Activated B cell treated with CpG ODN at 0.5 μM for 24 hours (primary cell): ENCODE data around the gene METTL16. TPM values are rescaled to one million over a fixed set of nuclear protein-coding genes. Genes with fewer than 3 reads are reported as not detected.
"Not testable (repeated sequence)": the region's sequence is repeated elsewhere in the genome, so short reads cannot be mapped to it uniquely, and the experiment has no call there.

Experiments
- ATAC-seq: fragments of 200-7000 bp; cut with Tn5 transposase; one replicate; pipeline ENCODE4 v1.10.0; 2021; ENCODE audit warnings: low read depth, mild to moderate bottlenecking, moderate library complexity
- CTCF ChIA-PET: fragments of 350-600 bp; sonication (Branson Sonifier 250); formaldehyde crosslinking; loops from one replicate; lab custom pipeline; 2021; ENCODE audit warnings: antibody characterized with exemption; lab: Charles Lee
- POLR2A ChIA-PET: fragments of 350-600 bp; sonication (Branson Sonifier 250); formaldehyde crosslinking; loops from one replicate; lab custom pipeline; 2021; ENCODE audit warnings: antibody characterized with exemption; lab: Charles Lee
- DNase-seq: peaks from one replicate; pipeline ENCODE4 v3.0.0; 2022
- H3K27ac Mint-ChIP-seq: one replicate; pipeline ENCODE4 v1.8.0; 2020; ENCODE audit warnings: mixed read lengths
- H3K27me3 Mint-ChIP-seq: one replicate; pipeline ENCODE4 v1.8.0; 2021; ENCODE audit warnings: mixed read lengths
- H3K36me3 Mint-ChIP-seq: one replicate; pipeline ENCODE4 v1.8.0; 2021; ENCODE audit warnings: low read depth, mixed read lengths
- H3K4me1 Mint-ChIP-seq: one replicate; pipeline ENCODE4 v1.8.0; 2021; ENCODE audit warnings: mixed read lengths
- H3K4me3 Mint-ChIP-seq: one replicate; pipeline ENCODE4 v1.8.0; 2020; ENCODE audit warnings: mild to moderate bottlenecking, mixed read lengths
- H3K9me3 Mint-ChIP-seq: one replicate; pipeline ENCODE4 v1.8.0; 2020; ENCODE audit warnings: mixed read lengths
- intact Hi-C: fragments of 100-400 bp; cut with micrococcal nuclease; formaldehyde crosslinking; loops from one replicate; pipeline ENCODE4 v1.15.1; 2024
- total RNA-seq: library from RNA; stranded (reverse); gene quantifications from 2 replicates; pipeline ENCODE4 v1.2.3, GENCODE V29; 2022
- TF ChIP-seq, protein P1 (sequence below): fragments of 200-600 bp; IDR thresholded peaks from one replicate; pipeline ENCODE4 v1.8.0; 2022; ENCODE audit warnings: antibody characterized with exemption, mild to moderate bottlenecking

The METTL16 gene
- total RNA-seq, 1 donor from 2014 or later = 57.2 TPM

DNA sequence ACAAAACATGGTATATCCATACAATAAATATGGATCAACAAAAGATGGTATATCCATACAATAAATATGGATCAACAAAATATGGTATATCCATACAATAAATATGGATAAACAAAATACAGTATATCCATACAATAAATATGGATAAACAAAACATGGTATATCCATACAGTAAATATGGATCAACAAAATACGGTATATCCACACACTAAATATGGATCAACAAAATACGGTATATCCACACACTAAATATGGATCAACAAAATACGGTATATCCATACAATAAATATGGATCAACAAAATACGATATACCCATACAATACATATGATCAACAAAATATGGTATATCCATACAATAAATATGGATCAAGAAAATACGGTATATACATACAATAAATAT, 8.1 kb downstream of the METTL16 start:
- ChIA-PET CTCF (no interaction called here), POLR2A (no interaction called here)
- intact Hi-C loops = no loop called here
- ATAC-seq (no peak), DNase-seq (no peak)
- peaks cover 21% of the 10 kb centered on the region for H3K4me1 Mint-ChIP-seq
- H3K27ac Mint-ChIP-seq = no peak overlapping the region
- H3K4me3 Mint-ChIP-seq = no peak overlapping the region
- H3K36me3 Mint-ChIP-seq = peaks cover 48% of the 10 kb centered on the region
- TF ChIP-seq, protein P1, sequence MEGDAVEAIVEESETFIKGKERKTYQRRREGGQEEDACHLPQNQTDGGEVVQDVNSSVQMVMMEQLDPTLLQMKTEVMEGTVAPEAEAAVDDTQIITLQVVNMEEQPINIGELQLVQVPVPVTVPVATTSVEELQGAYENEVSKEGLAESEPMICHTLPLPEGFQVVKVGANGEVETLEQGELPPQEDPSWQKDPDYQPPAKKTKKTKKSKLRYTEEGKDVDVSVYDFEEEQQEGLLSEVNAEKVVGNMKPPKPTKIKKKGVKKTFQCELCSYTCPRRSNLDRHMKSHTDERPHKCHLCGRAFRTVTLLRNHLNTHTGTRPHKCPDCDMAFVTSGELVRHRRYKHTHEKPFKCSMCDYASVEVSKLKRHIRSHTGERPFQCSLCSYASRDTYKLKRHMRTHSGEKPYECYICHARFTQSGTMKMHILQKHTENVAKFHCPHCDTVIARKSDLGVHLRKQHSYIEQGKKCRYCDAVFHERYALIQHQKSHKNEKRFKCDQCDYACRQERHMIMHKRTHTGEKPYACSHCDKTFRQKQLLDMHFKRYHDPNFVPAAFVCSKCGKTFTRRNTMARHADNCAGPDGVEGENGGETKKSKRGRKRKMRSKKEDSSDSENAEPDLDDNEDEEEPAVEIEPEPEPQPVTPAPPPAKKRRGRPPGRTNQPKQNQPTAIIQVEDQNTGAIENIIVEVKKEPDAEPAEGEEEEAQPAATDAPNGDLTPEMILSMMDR = no peak
- H3K9me3 Mint-ChIP-seq = no peaks in the 10 kb centered on the region
- no peaks in the 10 kb centered on the region for H3K27me3 Mint-ChIP-seq

DNA sequence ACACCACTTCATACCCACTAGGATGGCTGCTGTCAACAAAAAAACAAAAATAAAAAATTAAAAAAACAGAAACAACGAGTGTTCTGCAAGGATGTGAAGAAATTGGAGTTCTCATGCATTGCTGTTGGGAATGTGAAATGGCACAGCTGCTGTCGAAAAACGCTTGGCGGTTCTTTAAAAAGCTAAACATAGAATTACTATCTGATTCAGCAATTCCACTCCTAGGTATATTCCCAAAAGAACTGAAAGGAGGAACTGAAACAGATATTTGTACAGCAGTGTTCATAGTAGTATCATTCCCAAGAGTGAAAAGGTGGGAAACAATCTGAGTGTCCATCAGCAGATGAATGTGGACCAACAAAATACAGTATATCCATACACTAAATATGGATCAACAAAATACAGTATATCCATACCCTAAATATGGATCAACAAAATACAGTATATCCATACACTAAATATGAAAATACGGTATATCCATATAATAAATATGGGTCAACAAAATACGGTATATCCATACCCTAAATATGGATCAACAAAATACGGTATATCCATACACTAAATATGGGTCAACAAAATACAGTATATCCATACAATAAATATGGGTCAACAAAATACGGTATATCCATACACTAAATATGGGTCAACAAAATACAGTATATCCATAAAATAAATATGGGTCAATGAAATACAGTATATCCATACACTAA, 8.7 kb downstream of the METTL16 start:
- intact Hi-C loops = no loop called here
- Mint-ChIP-seq H3K4me3 (no peak overlapping the region), H3K36me3 (peaks cover 46% of the 10 kb centered on the region), H3K9me3 (no peaks in the 10 kb centered on the region), H3K27me3 (no peaks in the 10 kb centered on the region), H3K4me1 (peaks cover 15% of the 10 kb centered on the region), H3K27ac (no peak overlapping the region)
- DNase-seq = no peak
- no peak for ATAC-seq
- TF ChIP-seq, protein P1 = no peak
- ChIA-PET POLR2A (no interaction called here), CTCF (no interaction called here)

DNA sequence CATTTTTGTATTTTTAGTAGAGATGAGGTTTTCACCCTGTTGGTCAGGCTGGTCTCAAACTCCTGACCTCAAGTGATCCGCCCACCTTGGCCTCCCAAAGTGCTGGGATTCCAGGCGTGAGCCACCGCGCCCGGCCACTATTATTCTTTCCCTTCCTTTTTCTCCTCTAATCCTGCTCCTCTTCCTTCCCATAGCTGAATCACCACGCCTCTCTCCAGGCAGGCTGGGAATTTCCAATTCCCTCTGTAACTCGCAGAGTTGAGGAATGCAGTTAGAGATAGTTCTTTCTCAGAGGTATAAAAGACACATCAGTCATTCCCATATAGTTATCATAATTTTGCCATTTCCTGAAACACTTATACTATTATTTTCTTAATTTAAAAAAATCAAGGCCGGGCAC, 11.2 kb downstream of the METTL16 start:
- Mint-ChIP-seq H3K9me3 (no peaks in the 10 kb centered on the region), H3K4me3 (no peak overlapping the region), H3K27ac (no peak overlapping the region), H3K27me3 (no peaks in the 10 kb centered on the region), H3K4me1 (peaks cover 14% of the 10 kb centered on the region), H3K36me3 (peaks cover 46% of the 10 kb centered on the region)
- POLR2A ChIA-PET = interaction anchor here (1.5 kb wide), 1 partner anchor 11 kb away, joined by 3 read pairs; the partner anchor contains the start of gene METTL16
- intact Hi-C loops = no loop called here
- ATAC-seq (no peak), DNase-seq (no peak)
- TF ChIP-seq, protein P1 = no peak
- CTCF ChIA-PET = no interaction called here

DNA sequence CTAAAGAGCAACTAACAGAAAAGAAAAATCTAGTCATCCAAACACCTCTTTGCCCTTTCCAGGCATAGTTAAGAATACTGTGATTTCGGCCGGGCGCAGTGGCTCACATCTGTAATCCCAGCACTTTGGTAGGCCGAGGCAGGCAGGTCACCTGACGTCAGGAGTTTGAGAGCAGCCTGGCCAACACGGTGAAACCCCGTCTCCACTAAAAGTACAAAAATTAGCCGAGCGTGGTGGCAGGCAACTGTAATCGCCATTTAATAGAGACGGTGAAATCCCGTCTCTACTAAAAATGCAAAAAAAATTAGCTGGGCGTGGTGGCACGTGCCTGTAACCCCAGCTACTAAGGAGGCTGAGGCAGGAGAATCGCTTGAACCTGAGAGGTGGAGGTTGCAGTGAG, 22.4 kb downstream of the METTL16 start:
- H3K4me1 Mint-ChIP-seq = peaks cover 38% of the 10 kb centered on the region
- H3K9me3 Mint-ChIP-seq, intact Hi-C loops, CTCF ChIA-PET, H3K27me3 Mint-ChIP-seq: not testable (repeated sequence)
- DNase-seq (peak; percentile 25), ATAC-seq (peak; percentile 85)
- H3K4me3 Mint-ChIP-seq = peak overlapping the region; percentile 11
- POLR2A ChIA-PET = interaction anchor here (0.6 to 1.1 kb wide), 6 partner anchors 10 to 691 kb away, joined by 3 to 9 read pairs (median 4); partner anchors contain the start of genes METTL16 and PAFAH1B1
- H3K27ac Mint-ChIP-seq = peak overlapping the region; percentile 68
- H3K36me3 Mint-ChIP-seq = peaks cover 18% of the 10 kb centered on the region

DNA sequence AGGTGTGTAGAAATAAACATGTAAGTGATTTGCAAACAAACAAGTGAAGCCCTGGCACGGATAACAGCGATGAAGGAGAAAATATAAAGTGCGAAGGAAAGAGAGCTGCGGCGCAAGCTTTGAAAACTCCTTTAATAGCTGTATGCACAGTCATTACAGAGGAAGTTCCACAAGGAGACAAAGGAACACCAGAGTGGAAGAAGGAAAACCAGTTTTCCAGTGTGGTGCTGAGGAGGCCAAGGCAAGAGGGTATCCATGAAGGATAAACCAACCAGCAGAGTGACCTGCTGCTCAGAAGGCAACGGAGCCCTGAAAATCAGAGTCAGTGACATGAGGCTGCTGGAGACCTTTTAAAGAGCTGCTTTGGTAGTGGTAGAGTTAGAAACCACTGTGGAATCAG, 24.4 kb downstream of the METTL16 start:
- peaks cover 41% of the 10 kb centered on the region for H3K4me1 Mint-ChIP-seq

DNA sequence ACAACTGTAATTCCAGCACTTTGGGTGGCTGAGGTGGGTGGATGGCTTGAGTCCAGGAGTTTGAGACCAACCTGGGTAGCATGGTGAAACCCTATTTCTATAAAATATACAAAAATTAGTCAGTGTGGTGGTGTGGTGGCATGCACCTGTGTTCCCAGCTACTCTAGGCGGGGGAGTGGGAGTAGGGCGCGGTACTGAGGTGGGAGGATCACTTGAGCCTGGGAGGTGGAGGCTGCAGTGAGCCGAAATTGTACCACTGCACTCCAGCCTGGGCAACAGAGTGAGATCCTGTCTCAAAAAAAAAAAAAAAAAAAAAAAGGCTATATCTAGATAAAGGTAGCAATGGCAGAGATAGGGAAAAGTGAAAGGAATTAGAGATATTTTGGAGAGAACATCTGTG, 25.0 kb downstream of the METTL16 start:
- intact Hi-C loops = not testable (repeated sequence)
- POLR2A ChIA-PET = interaction anchor here (0.7 kb wide), 1 partner anchor 1023 kb away, joined by 7 read pairs; no protein-coding TSS in a partner anchor

More for the DNA sequence above, 24.4 kb downstream of the METTL16 start:
- ChIA-PET CTCF (no interaction called here), POLR2A (interaction anchor here (0.7 kb wide), 1 partner anchor 1024 kb away, joined by 7 read pairs; no protein-coding TSS in a partner anchor)
- TF ChIP-seq, protein P1 = no peak
- intact Hi-C loops = no loop called here
- ATAC-seq (no peak), DNase-seq (no peak)
- Mint-ChIP-seq H3K36me3 (peaks cover 10% of the 10 kb centered on the region), H3K27ac (no peak overlapping the region), H3K27me3 (no peaks in the 10 kb centered on the region), H3K4me3 (no peak overlapping the region), H3K9me3 (no peaks in the 10 kb centered on the region)

More for the DNA sequence above, 25.0 kb downstream of the METTL16 start:
- H3K27me3 Mint-ChIP-seq, DNase-seq, H3K4me3 Mint-ChIP-seq, H3K9me3 Mint-ChIP-seq, ATAC-seq, H3K27ac Mint-ChIP-seq, CTCF ChIA-PET: not testable (repeated sequence)
- peaks cover 11% of the 10 kb centered on the region for H3K36me3 Mint-ChIP-seq
- H3K4me1 Mint-ChIP-seq = peaks cover 46% of the 10 kb centered on the region
